GM18511 (cell line): ENCODE data around the gene RIPOR1.
A peak's percentile ranks its signal among the peaks of the same experiment; 100 is the strongest.
"Not testable (repeated sequence)": the region's sequence is repeated elsewhere in the genome, so short reads cannot be mapped to it uniquely, and the experiment has no call there.

ENCODE experiments used
- ATAC-seq: cut with Tn5 transposase; IDR thresholded peaks from one replicate; pipeline ENCODE4 v1.9.1; 2021; ENCODE audit warnings: mild to moderate bottlenecking, moderate library complexity; ENCODE audit not compliant: unreplicated experiment

The RIPOR1 gene, protein sequence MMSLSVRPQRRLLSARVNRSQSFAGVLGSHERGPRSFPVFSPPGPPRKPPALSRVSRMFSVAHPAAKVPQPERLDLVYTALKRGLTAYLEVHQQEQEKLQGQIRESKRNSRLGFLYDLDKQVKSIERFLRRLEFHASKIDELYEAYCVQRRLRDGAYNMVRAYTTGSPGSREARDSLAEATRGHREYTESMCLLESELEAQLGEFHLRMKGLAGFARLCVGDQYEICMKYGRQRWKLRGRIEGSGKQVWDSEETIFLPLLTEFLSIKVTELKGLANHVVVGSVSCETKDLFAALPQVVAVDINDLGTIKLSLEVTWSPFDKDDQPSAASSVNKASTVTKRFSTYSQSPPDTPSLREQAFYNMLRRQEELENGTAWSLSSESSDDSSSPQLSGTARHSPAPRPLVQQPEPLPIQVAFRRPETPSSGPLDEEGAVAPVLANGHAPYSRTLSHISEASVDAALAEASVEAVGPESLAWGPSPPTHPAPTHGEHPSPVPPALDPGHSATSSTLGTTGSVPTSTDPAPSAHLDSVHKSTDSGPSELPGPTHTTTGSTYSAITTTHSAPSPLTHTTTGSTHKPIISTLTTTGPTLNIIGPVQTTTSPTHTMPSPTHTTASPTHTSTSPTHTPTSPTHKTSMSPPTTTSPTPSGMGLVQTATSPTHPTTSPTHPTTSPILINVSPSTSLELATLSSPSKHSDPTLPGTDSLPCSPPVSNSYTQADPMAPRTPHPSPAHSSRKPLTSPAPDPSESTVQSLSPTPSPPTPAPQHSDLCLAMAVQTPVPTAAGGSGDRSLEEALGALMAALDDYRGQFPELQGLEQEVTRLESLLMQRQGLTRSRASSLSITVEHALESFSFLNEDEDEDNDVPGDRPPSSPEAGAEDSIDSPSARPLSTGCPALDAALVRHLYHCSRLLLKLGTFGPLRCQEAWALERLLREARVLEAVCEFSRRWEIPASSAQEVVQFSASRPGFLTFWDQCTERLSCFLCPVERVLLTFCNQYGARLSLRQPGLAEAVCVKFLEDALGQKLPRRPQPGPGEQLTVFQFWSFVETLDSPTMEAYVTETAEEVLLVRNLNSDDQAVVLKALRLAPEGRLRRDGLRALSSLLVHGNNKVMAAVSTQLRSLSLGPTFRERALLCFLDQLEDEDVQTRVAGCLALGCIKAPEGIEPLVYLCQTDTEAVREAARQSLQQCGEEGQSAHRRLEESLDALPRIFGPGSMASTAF

DNA sequence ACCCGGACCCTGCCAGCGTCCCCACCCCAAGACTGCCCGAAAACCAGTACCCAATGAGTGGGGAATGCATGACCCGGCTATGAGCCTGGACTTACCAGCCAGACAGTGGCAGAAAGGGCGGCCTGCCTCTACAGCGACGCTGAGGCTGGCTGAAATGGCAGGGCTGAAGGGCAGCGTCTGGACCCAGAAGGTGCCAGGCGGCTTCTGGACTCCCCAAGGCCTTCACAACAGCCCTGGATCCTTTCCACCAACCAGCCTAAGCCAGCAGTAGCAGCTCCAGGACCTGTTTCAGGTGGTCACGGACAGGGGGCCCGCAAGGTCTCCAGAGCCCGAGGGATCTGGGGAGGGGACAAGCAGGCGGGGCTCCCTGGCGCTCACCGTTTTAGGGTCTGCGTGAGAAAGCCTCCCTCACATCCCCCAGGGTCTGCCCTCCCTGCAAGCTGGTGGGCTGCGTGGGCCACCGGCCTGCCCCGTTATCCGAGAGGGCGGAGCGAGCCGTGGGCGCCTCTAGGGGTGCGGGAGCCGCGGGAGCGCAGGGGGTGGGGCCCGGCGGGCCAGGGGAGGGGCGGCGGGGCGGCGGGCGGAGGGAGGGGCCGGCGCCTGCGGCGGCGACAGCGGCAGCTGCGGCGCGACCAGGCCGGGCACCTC is at the start of gene RIPOR1:
RIPOR1 (plus strand) TSS at position 608 of the 648 bp plus-strand sequence. CDS start 9,618 bp downstream, outside the sequence.
- no peak for ATAC-seq

DNA sequence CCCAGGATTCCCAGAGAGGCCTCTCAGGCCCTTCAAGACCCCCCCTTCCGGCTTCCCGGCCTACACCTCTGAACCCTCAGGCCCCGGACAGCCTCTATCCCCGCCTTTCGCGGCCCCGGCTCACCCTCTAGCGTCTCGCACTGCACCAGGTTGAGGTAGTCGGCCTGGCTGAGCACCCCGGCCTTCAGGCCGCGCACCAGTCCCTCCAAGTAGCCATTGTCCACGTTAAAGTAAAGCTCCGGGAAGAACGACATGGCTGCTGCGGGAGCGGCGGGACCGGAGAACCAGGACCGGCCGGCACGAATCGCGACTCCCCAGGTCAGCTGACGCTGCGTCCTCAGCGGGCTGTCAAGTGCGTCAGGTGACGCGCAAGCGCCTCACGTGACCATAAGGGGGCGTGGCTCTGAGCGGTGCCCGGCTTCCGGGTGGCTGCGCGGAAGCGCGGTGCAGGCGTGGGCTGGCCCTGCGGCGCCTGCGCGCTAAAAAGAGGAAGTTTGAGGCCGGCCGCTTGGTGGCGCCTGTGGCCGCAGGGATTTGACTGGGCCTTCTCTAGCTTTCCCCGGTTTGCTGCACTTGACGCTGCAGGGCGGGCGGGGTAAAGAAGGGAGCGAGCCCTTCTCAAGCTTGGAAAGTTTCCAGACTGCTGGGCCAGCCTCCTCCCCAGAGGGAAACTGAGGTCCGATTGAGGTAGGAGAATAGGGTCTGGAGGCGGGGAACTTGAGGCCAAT is 47.6 kb upstream of the RIPOR1 start, which contains the start of gene ATP6V0D1:
ATP6V0D1 (minus strand) TSS at position 325 of the 728 bp plus-strand sequence; CDS start at position 254, 71 bp downstream.
- peak; percentile 93 for ATAC-seq

DNA sequence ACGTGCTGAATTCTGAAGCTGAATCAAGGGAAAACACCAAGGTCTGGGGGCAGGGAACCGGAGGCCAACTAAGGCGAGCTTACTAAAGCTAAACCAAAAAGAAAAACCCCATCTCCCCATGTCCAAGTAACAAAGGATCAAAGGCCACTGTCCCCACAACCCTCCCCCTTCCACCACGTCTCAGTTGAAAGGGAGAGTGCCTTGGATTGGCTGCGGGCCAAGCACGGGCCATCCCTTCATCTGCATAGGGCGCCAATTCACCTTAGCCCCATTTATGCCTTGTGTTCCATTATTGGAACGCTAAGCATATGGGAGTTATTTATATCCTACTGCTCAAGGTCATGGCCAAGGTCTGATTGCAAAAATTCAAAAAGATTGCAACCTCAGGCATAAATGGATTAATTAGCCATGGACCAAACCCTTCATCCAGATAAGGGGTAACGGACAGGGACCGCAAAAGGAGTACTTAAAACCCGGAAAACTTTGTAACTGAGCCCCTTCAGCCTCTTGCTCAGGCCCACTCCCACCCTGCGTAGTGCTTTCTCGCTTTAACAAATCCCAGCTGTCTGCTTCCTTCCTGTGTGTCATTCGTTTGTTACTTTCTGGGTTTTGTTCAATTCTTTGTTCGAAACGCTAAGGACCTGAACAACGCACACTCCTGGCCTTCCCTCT is 46.9 kb upstream of the RIPOR1 start:
- ATAC-seq: peak; percentile 14

DNA sequence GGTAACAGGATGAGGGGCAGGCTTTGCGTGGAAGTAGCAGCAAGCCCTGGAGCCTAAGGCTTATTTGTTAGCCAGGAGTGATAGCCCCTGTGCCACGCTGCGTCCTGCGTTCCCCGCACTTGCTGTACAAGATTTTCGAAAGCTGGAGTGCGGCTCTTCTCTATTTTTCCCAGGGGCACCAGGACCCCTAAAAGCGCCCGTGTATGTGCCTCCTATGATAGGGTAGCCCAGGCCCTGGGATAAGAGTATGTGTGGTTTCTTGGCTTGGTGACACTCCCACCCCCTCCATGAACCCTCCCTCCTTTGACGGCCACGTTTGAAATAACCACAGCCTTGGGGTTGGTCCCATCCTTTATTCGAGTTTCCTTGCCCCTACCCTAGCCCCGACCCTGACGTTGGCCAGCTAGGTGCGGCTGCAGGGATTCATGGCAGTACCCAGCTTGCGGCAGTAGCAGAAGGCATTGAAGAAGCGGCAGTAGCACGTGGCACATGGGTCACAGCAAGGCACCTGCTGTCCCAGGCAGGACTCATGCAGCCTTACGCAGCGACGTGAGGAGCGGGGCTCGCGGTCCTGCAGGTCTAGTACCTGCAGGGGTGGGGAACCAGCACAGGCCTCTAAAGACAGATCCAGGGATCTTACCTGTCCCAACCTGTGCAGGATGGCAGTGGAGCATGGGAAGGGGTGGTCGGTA is 46.2 kb upstream of the RIPOR1 start:
- ATAC-seq: no peak

DNA sequence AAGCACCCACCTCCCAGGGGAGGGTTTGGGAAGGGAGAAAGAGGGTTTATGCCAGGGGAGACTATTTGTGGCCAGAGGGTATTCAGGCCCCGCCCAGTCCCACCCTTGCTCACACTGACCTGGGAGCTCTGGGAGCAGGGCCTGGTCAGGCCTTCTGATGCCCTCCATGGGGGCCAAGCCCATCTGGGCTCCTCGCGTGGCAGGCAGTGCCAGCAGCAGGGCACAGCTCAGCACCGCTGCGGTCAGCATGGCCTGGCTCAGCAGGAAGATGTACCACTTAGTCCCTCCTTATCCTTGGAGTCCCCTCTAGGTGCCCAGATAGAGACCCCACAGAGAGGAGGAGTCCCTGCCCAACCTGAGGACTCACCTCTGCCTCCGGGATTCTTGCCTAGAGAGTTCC is 45.5 kb upstream of the RIPOR1 start, which contains the start of gene AGRP:
AGRP (minus strand) TSS at position 398 of the 400 bp plus-strand sequence; CDS start at position 249, 149 bp downstream.
- no peak for ATAC-seq

DNA sequence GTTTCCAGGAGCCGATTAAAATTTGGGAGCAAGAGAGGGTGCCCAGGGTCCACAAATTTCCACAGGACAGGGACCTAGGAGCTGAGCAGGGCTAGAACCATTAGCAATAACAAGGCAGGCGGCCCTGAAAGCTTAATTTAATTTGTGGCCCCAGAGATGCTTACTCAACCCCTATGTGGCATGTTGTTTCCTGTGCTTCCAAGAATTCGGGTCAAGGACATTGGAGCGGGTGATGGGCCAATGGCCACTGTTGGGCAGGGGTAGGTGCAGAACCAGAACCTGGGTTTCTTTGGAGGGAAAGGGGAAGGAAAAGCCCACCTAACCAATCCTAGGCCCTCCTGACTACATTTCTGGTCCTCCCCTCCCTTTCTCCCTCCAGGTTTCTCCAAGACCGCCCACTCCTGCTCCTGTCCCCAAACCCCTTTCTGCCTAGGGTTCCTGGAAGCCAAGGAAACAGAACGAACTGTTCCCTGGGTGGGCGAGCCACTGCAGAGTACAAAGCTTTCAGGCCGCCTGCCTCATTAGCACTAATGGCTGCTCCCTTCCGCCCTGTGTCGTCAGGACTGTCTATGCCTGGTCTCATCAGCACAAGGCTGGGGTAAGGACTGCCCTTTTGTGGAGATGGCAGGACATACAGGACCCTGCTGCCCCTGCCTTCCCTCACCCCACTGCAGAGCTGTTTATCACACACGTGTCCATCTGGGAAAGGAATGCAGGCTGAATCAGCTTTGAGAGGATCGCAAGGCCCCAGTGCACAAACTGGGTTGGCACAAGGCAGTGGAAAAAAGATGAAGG is 44.7 kb upstream of the RIPOR1 start:
- no peak for ATAC-seq

DNA sequence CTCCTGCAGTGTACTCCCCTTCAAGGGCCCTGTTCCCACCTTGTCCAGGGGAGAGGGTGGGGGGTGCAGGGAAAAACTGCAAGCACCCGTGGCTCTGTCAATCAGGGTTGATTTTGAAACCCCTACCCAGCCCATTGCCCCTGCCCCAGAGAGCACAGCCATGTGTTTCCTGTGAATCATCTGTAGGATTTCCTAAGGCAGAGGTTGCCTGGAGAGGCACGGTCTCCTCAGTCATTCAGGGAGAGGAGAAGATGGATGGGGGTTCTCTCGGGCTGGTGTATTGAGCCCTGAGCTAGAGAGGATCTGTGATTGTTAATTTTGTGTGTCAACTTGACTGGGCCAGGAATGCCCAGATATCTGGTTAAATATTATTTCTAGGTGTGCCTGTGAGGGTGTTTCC is 41.8 kb upstream of the RIPOR1 start:
- no peak for ATAC-seq

DNA sequence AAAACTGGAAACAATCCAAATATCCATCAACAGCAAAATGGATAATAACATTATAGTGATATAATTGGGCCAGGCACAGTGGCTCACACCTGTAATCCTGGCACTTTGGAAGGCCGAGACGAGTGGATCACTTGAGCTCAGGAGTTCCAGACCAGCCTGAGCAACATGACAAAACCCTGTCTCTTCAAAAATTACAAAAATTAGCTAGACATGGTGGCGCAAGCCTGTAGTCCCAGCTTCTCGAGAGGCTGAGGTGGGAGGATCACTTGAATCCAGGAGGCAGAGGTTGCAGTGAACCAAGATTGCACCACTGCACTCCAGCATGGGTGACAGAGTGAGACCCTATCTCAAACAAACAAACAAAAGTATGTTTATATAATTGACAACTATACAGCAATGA is 41.1 kb upstream of the RIPOR1 start:
- ATAC-seq: not testable (repeated sequence)

DNA sequence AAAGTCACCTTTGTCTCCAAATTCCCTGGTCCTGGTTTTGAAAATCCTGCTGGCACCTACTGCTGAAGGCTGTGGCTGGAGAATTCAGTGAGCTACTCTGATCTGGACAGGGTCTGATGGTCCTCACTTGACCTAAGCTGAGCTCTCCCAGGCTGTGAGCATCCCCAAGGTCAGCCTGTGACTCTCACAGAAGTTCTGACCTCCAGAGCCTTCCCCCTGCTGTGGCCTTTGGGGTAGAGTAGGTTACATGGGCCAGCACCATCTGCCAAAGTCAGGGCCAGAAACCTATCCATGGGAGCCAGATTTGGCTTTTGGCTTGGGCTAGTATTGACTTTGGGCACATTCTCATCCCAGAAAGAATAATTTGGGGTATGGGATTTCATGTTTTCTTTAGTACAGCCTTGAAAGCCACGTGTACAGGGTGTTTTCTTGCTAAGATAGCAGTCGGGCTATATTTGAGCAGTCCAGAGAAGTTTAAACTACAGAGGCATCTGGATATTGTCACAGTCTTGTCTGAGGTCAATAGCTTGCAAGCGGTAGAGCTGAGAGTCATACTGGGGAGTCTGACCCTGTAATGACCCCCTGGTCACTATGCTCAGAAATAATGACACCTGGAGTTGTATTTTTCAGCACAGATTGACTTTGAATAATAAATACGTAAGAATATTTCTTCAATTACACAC is 39.1 kb upstream of the RIPOR1 start:
- ATAC-seq: peak; percentile 23

DNA sequence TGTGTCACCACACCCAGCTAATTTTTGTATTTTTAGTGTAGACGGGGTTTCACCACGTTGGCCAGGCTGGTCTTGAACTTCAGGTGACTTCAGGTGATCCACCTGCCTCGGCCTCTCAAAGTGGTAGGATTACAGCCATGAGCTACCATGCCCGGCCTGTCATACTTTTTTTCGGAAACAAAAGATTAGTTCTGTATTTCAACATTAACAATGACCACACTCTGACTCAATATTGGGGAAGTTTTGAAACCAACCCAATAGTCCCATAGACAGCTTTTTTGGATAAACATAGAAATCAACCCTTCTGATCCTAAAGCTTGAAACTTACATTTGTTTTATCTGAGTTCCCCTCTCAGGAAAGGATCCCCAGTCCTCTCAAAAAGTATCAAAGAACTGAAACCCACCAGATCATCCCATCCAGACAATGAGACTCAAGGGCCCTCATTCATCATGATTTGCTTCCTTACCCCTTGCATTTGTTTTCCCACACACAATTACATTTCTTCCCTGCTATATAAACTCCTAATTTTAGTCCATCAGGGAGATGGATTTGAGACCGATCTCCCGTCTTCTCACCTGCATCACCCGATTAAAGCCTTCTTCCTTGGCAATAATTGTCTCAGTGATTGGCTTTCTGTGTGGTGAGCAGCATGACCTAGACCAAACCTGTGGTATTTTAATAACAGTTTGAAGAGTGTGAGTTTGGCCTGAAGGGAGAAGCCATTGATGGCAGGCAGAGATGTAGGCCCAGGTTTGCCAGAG is 38.1 kb upstream of the RIPOR1 start:
- no peak for ATAC-seq

DNA sequence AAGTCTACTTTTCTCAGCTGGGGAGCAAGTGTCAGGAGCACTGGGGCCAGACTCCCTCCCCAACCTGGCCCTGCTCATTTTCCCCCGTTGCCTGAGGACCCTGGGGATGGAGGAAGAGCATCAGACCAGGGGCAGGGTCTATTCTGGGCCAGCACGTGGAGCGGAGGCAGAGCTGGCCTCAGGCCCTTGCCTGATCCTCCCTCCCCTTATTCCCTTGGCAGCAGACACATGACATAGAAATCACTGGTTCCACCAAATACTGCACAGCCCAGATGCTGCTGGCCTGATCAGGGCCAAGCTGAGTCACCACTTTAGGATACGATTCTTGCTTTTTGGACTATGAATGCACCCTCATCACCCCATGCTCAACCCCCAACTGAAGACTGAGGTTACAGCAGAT is 29.5 kb upstream of the RIPOR1 start:
- no peak for ATAC-seq

DNA sequence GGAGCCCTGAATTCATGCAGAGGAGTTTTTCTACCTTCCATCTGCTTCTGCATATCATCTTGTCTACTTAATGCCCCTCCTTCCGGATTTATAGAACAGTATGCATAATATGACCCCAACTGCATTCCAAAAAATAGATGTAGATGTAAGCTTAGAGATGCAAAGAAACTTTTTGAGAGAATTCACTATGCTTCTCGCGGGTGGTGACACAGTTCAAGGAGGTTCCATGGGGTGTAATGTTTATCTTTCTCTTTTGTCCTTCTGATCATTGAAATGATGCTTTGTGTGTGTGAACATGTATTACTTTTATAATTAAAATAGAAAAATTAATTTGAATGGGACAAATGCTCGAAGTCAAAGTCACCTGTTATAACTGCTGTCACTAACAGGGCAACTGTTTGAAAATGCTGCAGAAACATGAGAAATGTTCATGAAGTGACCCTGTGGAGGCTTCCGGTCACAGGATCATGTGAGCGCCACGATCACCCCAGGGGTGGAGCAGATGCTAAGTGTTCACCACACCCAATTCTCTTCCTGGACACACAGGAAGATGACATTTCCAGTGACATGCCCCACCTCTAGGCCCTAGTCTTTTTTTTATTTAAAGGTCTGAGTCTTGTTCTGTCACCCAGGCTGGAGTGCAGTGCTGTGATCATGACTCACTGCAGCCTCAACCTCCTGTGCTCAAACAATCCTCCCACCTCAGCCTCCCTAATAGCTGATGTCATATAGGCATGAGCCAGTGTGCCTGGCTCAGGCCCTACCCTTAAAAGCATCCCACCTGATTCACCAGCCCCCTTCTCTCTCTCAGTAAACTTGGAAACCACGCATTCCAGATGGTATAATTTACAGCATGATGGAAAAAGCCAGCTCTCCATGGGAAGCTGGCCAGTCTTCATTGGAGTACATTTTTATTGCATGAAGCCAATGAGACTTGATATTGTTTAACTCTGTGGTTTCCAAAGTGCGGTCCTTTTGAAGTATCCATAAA is 24.3 kb upstream of the RIPOR1 start:
- ATAC-seq: no peak

DNA sequence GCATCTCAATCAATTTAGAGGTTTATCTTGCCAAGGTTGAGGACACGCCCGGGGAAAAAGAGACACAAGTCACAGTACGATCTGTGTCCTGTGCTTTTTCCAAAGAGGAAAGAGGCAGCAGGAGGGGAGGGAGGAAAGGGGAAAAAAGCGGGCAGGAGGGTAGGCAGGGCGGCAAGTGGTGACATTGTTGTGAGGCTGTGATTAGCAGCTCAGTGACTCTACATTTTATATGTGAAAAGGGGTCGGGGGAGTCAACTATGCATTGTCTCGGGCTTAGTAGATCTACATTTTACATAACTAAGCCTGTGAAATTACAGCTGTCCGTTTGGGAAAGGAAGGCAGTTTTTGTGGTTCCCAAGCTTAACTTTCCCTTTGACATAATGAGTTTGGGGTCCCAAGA is 22.2 kb upstream of the RIPOR1 start:
- ATAC-seq: no peak

DNA sequence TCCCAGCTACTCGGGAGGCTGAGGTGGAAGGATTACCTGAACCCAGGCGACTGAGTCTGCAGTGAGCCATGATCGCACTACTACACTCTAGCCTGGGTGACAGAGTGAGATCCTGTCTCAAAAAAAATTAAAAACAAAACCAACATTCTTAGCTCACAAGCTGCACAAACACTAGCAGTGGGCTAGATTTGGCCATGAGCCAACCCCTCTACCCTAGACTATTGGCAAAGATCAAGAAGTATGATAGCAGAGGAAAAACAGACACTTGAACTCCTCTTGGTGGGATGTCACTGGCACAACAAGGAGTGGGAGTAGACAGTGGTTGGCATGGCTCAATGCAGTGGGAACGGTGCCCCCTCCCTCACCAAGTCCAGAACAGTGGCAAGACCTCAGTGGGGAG is 19.6 kb upstream of the RIPOR1 start:
- no peak for ATAC-seq

DNA sequence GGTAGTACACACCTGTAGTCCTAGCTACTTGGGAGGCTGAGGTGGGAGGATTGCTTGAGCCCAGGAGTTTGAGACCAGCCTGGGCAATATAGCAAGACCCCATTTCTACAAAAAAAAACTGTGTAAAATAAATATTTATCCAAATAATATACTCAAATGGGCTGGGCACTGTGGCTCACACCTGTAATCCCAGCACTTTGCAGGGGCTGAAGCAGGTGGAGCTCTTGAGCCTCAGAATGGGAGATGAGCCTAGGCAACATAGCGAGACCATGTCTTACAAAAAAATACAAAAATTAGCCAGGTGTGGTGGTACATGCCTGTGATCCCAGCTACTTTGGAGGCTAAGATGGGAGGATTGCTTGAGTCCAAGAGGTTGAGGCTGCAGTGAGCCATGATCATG is 14.7 kb upstream of the RIPOR1 start:
- ATAC-seq: not testable (repeated sequence)
